K562 (cell line): ENCODE measurements around the gene SMIM30. TPM values are rescaled to one million over a fixed set of nuclear protein-coding genes. Genes with fewer than 3 reads are reported as not detected.
A peak's percentile ranks its signal among the peaks of the same experiment; 100 is the strongest.

Source experiments
- C11orf30 ChIP-seq: fragments of 450-650 bp; IDR thresholded peaks from 2 replicates; pipeline ENCODE4 v1.6.1; 2016; ENCODE audit warnings: low read depth, mild to moderate bottlenecking
- ETS1 ChIP-seq: conservative IDR thresholded peaks from 2 replicates; pipeline ENCODE4 v1.6.1; 2011; ENCODE audit warnings: low read depth, mild to moderate bottlenecking, low read length; ENCODE audit not compliant: control insufficient read depth
- GTF3C2 ChIP-seq: IDR thresholded peaks from 3 replicates; pipeline ENCODE4 v1.6.1; 2011; ENCODE audit warnings: borderline replicate concordance, mild to moderate bottlenecking, moderate library complexity; ENCODE audit not compliant: insufficient read length; ENCODE audit errors: extremely low read depth
- JUND ChIP-seq, 2 experiments: IDR thresholded peaks; 2 replicates in 1 of 2; 3 replicates in 1 of 2; pipeline ENCODE4 v1.6.1; 2011; ENCODE audit warnings: borderline replicate concordance in 2 of 2, low read depth in 2 of 2, low read length in 2 of 2, improper control_type of control experiment in 1 of 2, missing biosample characterization in 1 of 2, missing genetic modification characterization in 1 of 2, missing genetic modification reagents in 1 of 2
- KHSRP ChIP-seq: fragments of 450-650 bp; IDR thresholded peaks from 2 replicates; pipeline ENCODE4 v1.6.1; 2017
- MTA2 ChIP-seq: fragments of 450-650 bp; IDR thresholded peaks from 2 replicates; pipeline ENCODE4 v1.6.1; 2016; ENCODE audit warnings: low read depth
- RAD21 ChIP-seq, 2 experiments: fragments of 250-450 bp in 1 of 2; fragments of 450-650 bp in 1 of 2; sonication (Bioruptor Pico) in 1 of 2; formaldehyde crosslinking in 1 of 2; IDR thresholded peaks in 1 of 2; conservative IDR thresholded peaks in 1 of 2; 2 replicates each; pipeline versions ENCODE4 v1.4.0 to v1.8.0; 2020 to 2022; ENCODE audit warnings: mild to moderate bottlenecking in 2 of 2, moderate library complexity in 1 of 2
- SRSF9 ChIP-seq: fragments of 200-400 bp; formaldehyde crosslinking; IDR thresholded peaks from 2 replicates; pipeline ENCODE4 v1.6.1; 2017; ENCODE audit warnings: low read depth, low read length, borderline replicate concordance
- SUPT5H ChIP-seq: fragments of 450-650 bp; IDR thresholded peaks from 2 replicates; pipeline ENCODE4 v1.6.1; 2016
- USF1 ChIP-seq: sonication (generic); formaldehyde crosslinking; IDR thresholded peaks from 2 replicates; pipeline ENCODE4 v1.9.0; 2022; ENCODE audit warnings: mild to moderate bottlenecking, missing genetic modification reagents
- WHSC1 ChIP-seq: IDR thresholded peaks from one replicate; pipeline ENCODE4 v1.6.1; 2012; ENCODE audit warnings: low read length, control low read depth, inconsistent platforms
- ZNF41 ChIP-seq: fragments of 250-450 bp; sonication (Bioruptor Pico); conservative IDR thresholded peaks from 2 replicates; pipeline ENCODE4 v1.4.0; 2020; ENCODE audit warnings: mild to moderate bottlenecking
- ZNF507 ChIP-seq: conservative IDR thresholded peaks from 2 replicates; pipeline ENCODE4 v1.6.1; 2017; ENCODE audit warnings: missing genetic modification characterization, missing compliant biosample characterization
- polyA plus RNA-seq, 8 experiments: library from polyadenylated mRNA; depleted of rRNA in 4 of 8; stranded (reverse) in 5 of 8; unstranded in 3 of 8; fragments of >200 nt; fragmentation: Nextera tagmentation in 2 of 8; fragmentation: Illumina TruSeq in 1 of 8; extraction: Ambion mirVana in 2 of 8; extraction: Trizol in 1 of 8; gene quantifications; 2 replicates each; pipeline versions ENCODE4 v1.2.1 to v1.2.3, GENCODE V29; 2011 to 2014; ENCODE audit warnings: inconsistent platforms in 1 of 8, missing spikeins in 1 of 8
- total RNA-seq, 7 experiments: library from RNA; depleted of rRNA in 6 of 7; stranded (reverse); fragments of >200 nt in 6 of 7; fragmentation: Illumina TruSeq in 2 of 7; extraction: Trizol in 2 of 7; gene quantifications; 2 replicates each; pipeline versions ENCODE4 v1.2.1 to v1.2.3, GENCODE V29; 2011 to 2021; ENCODE audit warnings: low replicate concordance in 1 of 7
- TF ChIP-seq, protein P1 (sequence below), 2 experiments: fragments of 200-800 bp in 1 of 2; sonication (Bioruptor generic) in 1 of 2; sonication (generic) in 1 of 2; formaldehyde crosslinking in 1 of 2; IDR thresholded peaks in 1 of 2; conservative IDR thresholded peaks in 1 of 2; 2 replicates each; pipeline versions ENCODE4 v1.5.0 to v1.6.1; 2016 to 2020; ENCODE audit warnings: missing compliant biosample characterization in 1 of 2, missing genetic modification characterization in 1 of 2, missing genetic modification reagents in 1 of 2

The SMIM30 gene
- total and polyA plus RNA-seq, 9 of the 15 experiments (the other 6 are each of a cell fraction or from before 2014, with no cell fraction given): 161 to 891 (median 316) TPM

DNA sequence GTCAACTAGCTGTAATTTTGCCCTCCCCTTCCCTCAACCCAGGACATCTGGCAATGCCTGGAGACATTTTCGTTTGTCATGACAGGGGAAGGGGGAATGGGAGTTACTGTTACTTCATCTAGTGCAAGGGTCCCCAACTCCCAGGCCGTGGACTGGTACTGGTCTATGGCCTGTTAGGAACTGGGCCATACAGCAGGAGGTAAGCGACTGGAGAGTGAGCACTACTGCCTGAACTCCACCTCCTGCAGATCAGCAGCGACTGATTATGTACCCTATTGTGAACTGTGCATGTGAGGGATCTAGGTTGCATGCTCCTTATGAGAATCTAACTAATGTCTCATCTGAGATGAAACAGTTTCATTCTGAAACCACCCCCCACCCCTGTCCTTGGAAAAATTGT lies 22.6 kb upstream of the SMIM30 start (continued):
- no peak for TF ChIP-seq USF1 (CRISPR knock-in tag)
- no peak for TF ChIP-seq MTA2
- no peak for TF ChIP-seq SUPT5H
- TF ChIP-seq SRSF9: no peak
- no peak for TF ChIP-seq C11orf30
- no peak for TF ChIP-seq KHSRP
- TF ChIP-seq ETS1: no peak
- TF ChIP-seq, protein P1, sequence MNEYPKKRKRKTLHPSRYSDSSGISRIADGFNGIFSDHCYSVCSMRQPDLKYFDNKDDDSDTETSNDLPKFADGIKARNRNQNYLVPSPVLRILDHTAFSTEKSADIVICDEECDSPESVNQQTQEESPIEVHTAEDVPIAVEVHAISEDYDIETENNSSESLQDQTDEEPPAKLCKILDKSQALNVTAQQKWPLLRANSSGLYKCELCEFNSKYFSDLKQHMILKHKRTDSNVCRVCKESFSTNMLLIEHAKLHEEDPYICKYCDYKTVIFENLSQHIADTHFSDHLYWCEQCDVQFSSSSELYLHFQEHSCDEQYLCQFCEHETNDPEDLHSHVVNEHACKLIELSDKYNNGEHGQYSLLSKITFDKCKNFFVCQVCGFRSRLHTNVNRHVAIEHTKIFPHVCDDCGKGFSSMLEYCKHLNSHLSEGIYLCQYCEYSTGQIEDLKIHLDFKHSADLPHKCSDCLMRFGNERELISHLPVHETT (CRISPR knock-in tag; conservative IDR thresholded peaks at IDR 0.05 in 1 of 2, IDR thresholded peaks at IDR 0.05 in 1 of 2): peak in 1 of 2 experiments; percentile 58; a peak in 2 of 4 replicates
- no peak for TF ChIP-seq ZNF41 (CRISPR knock-in tag)
- TF ChIP-seq ZNF507 (tag): no peak
- TF ChIP-seq RAD21 (CRISPR knock-in tag; conservative IDR thresholded peaks at IDR 0.05 in 1 of 2, IDR thresholded peaks at IDR 0.05 in 1 of 2): no peak
- no peak for TF ChIP-seq GTF3C2
- TF ChIP-seq WHSC1: no peak
- TF ChIP-seq JUND (IDR thresholded peaks at IDR 0.05; ENCODE audit: borderline replicate concordance, low read depth, low read length): no peak
- no peak for TF ChIP-seq JUND (tag; IDR thresholded peaks at IDR 0.05; ENCODE audit: borderline replicate concordance, low read depth, low read length)
- TF ChIP-seq, all 486 proteins: peak for 13
